ENCODE results near the gene GOLGA1. TPM values are rescaled to one million over a fixed set of nuclear protein-coding genes. Genes with fewer than 3 reads are reported as not detected.

The GOLGA1 gene
- total and polyA plus RNA-seq, 9 of the 15 experiments (the other 6 are each of a cell fraction or from before 2014, with no cell fraction given) = 2.9 to 15.9 (median 8.5) TPM

DNA sequence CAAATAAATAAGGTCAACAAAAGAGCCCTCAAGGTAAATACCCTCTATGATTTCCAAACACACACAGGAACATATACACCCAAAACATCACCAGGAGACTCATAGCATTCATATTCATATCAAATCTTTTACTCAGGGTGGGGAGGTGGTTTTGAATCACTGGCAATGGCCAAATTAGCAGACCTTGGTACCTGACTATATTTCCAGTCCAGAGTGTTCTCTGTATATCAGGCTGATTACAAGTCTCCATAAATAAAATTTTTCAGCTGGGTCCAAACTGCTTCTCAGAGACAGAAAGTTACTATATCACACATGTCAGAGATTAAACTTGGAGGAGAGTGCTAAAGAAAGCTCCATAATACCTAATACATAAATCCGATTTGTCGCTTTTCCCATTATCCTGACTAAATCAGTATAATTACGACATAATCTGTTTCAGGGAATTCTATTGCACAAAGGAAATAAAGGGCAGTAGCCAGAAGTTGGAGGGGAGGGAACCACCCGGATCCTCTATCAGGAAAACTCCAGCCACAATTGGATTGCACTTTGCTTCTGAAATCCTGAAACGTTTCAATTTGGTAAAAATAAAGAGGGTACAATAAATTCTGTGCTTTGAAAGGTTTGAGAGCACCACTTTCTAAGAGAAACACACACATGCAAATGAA lies 7.0 kb upstream of the GOLGA1 start:
- H3K27me3 ChIP-seq (ENCODE audit: control insufficient read depth in 2 of 2, insufficient read depth in 2 of 2, low read length in 2 of 2) = no peaks in the 10 kb centered on the region
- no peak overlapping the region for H3K9ac ChIP-seq (ENCODE audit: insufficient read depth in 1 of 2, low read depth in 2 of 2, low read length in 2 of 2)
- no peak for TF ChIP-seq GTF2B (IDR thresholded peaks at IDR 0.05; ENCODE audit: extremely low read depth, insufficient read length)
- H3K9me1 ChIP-seq (ENCODE audit: control insufficient read depth, insufficient read depth, low read length) = no peaks in the 10 kb centered on the region
- H3K4me1 ChIP-seq (replicated peaks in 1 of 2; ENCODE audit: control insufficient read depth in 2 of 2, insufficient read depth in 2 of 2, low read length in 2 of 2) = no peaks in the 10 kb centered on the region
- H3K36me3 ChIP-seq (ENCODE audit: control insufficient read depth, insufficient read depth, low read length) = peaks cover 12% of the 10 kb centered on the region; the same call in 1 of the 3 replicates
- CTCF ChIA-PET (ENCODE audit: low intra/inter-chr PET ratio) = no interaction called here
- POLR2A ChIA-PET = interaction anchor here (1.8 kb wide), 1 partner anchor 18 kb away, joined by 4 read pairs; no protein-coding TSS in a partner anchor
- ATAC-seq = no peak
- H3K27ac ChIP-seq (ENCODE audit: extremely low read depth, low read depth, low read length) = no peak overlapping the region
- no peak overlapping the region for H3K4me2 ChIP-seq (ENCODE audit: insufficient read depth, low read length)
- H3K4me3 ChIP-seq = no peak overlapping the region
- in situ Hi-C loops (cut with MboI) = no loop called here
- no peak overlapping the region for H2AFZ ChIP-seq (ENCODE audit: low read depth, low read length)
- H3K79me2 ChIP-seq (ENCODE audit: control insufficient read depth, insufficient read depth, low read length) = no peaks in the 10 kb centered on the region
- no peaks in the 10 kb centered on the region for H3K9me3 ChIP-seq (replicated peaks; ENCODE audit: control insufficient read depth, insufficient read depth, low read depth, low read length)
- BruUV-seq (replicated peaks) = no TSS peak
- DNase-seq (ENCODE audit: extremely low read depth in 1 of 4, low spot score in 3 of 4) = no peak
- H4K20me1 ChIP-seq (replicated peaks; ENCODE audit: control insufficient read depth, insufficient read depth, low read length) = no peaks in the 10 kb centered on the region
- 54% methylated on average over 5 of the region's 5 CpGs for WGBS (ENCODE audit: insufficient coverage, low coverage, missing lambda C conversion rate)
- FAIRE-seq = no peak
- intact Hi-C loops (cut with micrococcal nuclease) = no loop called here

GRCh38 chr9:124946167-124946566 lies 5.3 kb upstream of the GOLGA1 start:
- Histone ChIP-seq H4K20me1 (replicated peaks; ENCODE audit: control insufficient read depth, insufficient read depth, low read length) (no peaks in the 10 kb centered on the region), H3K27ac (ENCODE audit: extremely low read depth, low read depth, low read length) (no peak overlapping the region), H3K36me3 (ENCODE audit: control insufficient read depth, insufficient read depth, low read length) (0 out of 3 replicates have a peak, but pooled peaks cover 3% of the 10 kb centered on the region), H3K27me3 (ENCODE audit: control insufficient read depth in 2 of 2, insufficient read depth in 2 of 2, low read length in 2 of 2) (no peaks in the 10 kb centered on the region), H3K79me2 (ENCODE audit: control insufficient read depth, insufficient read depth, low read length) (peaks cover 13% of the 10 kb centered on the region), H3K9me3 (replicated peaks; ENCODE audit: control insufficient read depth, insufficient read depth, low read depth, low read length) (no peaks in the 10 kb centered on the region), H3K4me2 (ENCODE audit: insufficient read depth, low read length) (no peak overlapping the region), H3K4me1 (replicated peaks in 1 of 2; ENCODE audit: control insufficient read depth in 2 of 2, insufficient read depth in 2 of 2, low read length in 2 of 2) (peaks cover 2 to 3% of the 10 kb centered on the region in 2 experiments; a peak in 2 of 5 replicates), H2AFZ (ENCODE audit: low read depth, low read length) (no peak overlapping the region), H3K4me3 (no peak overlapping the region), H3K9ac (ENCODE audit: insufficient read depth in 1 of 2, low read depth in 2 of 2, low read length in 2 of 2) (no peak overlapping the region), H3K9me1 (ENCODE audit: control insufficient read depth, insufficient read depth, low read length) (no peaks in the 10 kb centered on the region)
- no peak for ATAC-seq
- ChIA-PET CTCF (ENCODE audit: low intra/inter-chr PET ratio) (no interaction called here), POLR2A (no interaction called here)
- no peak for FAIRE-seq
- BruUV-seq (replicated peaks) = no TSS peak
- intact Hi-C loops (cut with micrococcal nuclease) (no loop called here), in situ Hi-C loops (cut with MboI) (no loop called here)
- 50% methylated on average over 1 of the region's 1 CpG for WGBS (ENCODE audit: insufficient coverage, low coverage, missing lambda C conversion rate)
- TF ChIP-seq ZNF316 (IDR thresholded peaks at IDR 0.05) = peak; percentile 78
- TF ChIP-seq HOMEZ (CRISPR knock-in tag; IDR thresholded peaks at IDR 0.05) = no peak
- peak; percentile 62 for TF ChIP-seq C11orf30 (IDR thresholded peaks at IDR 0.05; ENCODE audit: low read depth)
- TF ChIP-seq BACH1 (tag; IDR thresholded peaks at IDR 0.05) = no peak
- TF ChIP-seq CBX1 (IDR thresholded peaks at IDR 0.05; ENCODE audit: low read depth) = no peak
- TF ChIP-seq STAT5A (IDR thresholded peaks at IDR 0.05; ENCODE audit: borderline replicate concordance, low read length) = no peak
- no peak for DNase-seq (ENCODE audit: extremely low read depth in 1 of 4, low spot score in 3 of 4)
